ENCODE results near the gene B9D1.

- no peak for TF ChIP-seq CTCF (conservative IDR thresholded peaks at IDR 0.05; ENCODE audit: low read length)
- no peak for TF ChIP-seq EZH2phosphoT487 (IDR thresholded peaks at IDR 0.05; ENCODE audit: borderline replicate concordance, low read depth, low read length)
Observed at GRCh38 chr17:19411631-19412030, 49.1 kb upstream of the B9D1 start.

All from OCI-LY7 (cell line).